Epithelial cell of esophagus (primary cell): ENCODE data around the gene RABAC1.
"Not testable (repeated sequence)": the region's sequence is repeated elsewhere in the genome, so short reads cannot be mapped to it uniquely, and the experiment has no call there.

Experiments
- DNase-seq: peaks from one replicate; pipeline ENCODE4 v3.0.0; 2010; ENCODE audit warnings: low read depth
- H3K4me3 ChIP-seq: 2 replicates; pipeline ENCODE4 v1.5.1; 2011; ENCODE audit warnings: mild to moderate bottlenecking, low read length, control low read depth
- CTCF ChIP-seq: IDR thresholded peaks from 2 replicates; pipeline ENCODE4 v1.5.1; 2011; ENCODE audit warnings: low read depth, mild to moderate bottlenecking, low read length, control low read depth, inconsistent platforms; ENCODE audit not compliant: insufficient read depth; ENCODE audit errors: missing control alignments

Gene RABAC1

GRCh38 chr19:41917676-41918075 is 41.4 kb downstream of the RABAC1 start:
- DNase-seq: no peak
- H3K4me3 ChIP-seq: no peak overlapping the region
- TF ChIP-seq CTCF: no peak

GRCh38 chr19:41915776-41916414 is 43.2 kb downstream of the RABAC1 start:
- no peak for TF ChIP-seq CTCF
- no peak for DNase-seq
- no peak overlapping the region for H3K4me3 ChIP-seq

- TF ChIP-seq CTCF: no peak
- no peak for DNase-seq
- H3K4me3 ChIP-seq: no peak overlapping the region
These were observed 43.9 kb downstream of the RABAC1 start for GRCh38 chr19:41915021-41915775.

GRCh38 chr19:41914424-41914834 is 44.7 kb downstream of the RABAC1 start:
- DNase-seq, H3K4me3 ChIP-seq: not testable (repeated sequence)

GRCh38 chr19:41913538-41914423 is 45.3 kb downstream of the RABAC1 start:
- no peak for TF ChIP-seq CTCF
- H3K4me3 ChIP-seq: no peak overlapping the region
- DNase-seq: no peak

GRCh38 chr19:41912899-41913537 is 46.1 kb downstream of the RABAC1 start:
- no peak overlapping the region for H3K4me3 ChIP-seq
- no peak for TF ChIP-seq CTCF
- DNase-seq: no peak
